SK-N-SH treated with all-trans-retinoic acid at 6 μM for 48 hours (cell line): ENCODE measurements around the gene SGTA.

ENCODE experiments used
- ATAC-seq: fragments of 200-7000 bp; cut with Tn5 transposase; 3 replicates; pipeline ENCODE4 v1.9.1; 2020; ENCODE audit warnings: mild to moderate bottlenecking, moderate library complexity
- ARNTL ChIP-seq: fragments of 450-650 bp; formaldehyde crosslinking; IDR thresholded peaks from 2 replicates; pipeline ENCODE4 v1.5.0; 2020; ENCODE audit warnings: low read depth, mild to moderate bottlenecking, moderate library complexity, borderline replicate concordance
- BACH2 ChIP-seq: fragments of 250-450 bp; sonication (Bioruptor Pico); IDR thresholded peaks from 2 replicates; pipeline ENCODE4 v1.9.0; 2021; ENCODE audit warnings: mild to moderate bottlenecking, borderline replicate concordance
- CSDC2 ChIP-seq: fragments of 250-450 bp; sonication (Bioruptor Pico); IDR thresholded peaks from 2 replicates; pipeline ENCODE4 v1.5.0; 2020; ENCODE audit warnings: mild to moderate bottlenecking, moderate library complexity
- ESRRG ChIP-seq: fragments of 250-450 bp; sonication (Bioruptor Pico); IDR thresholded peaks from 2 replicates; pipeline ENCODE4 v1.6.1; 2021; ENCODE audit warnings: mild to moderate bottlenecking
- GLIS3 ChIP-seq: fragments of 250-450 bp; sonication (Bioruptor Pico); IDR thresholded peaks from 2 replicates; pipeline ENCODE4 v1.5.0; 2020; ENCODE audit warnings: mild to moderate bottlenecking, moderate library complexity
- ISL1 ChIP-seq: fragments of 250-450 bp; sonication (Bioruptor Pico); IDR thresholded peaks from 2 replicates; pipeline ENCODE4 v2.1.2; 2022; ENCODE audit warnings: mild to moderate bottlenecking, moderate library complexity
- OSR1 ChIP-seq: fragments of 250-450 bp; sonication (Bioruptor Pico); IDR thresholded peaks from 2 replicates; pipeline ENCODE4 v1.8.0; 2022; ENCODE audit warnings: moderate library complexity, mild to moderate bottlenecking, inconsistent platforms
- PATZ1 ChIP-seq: fragments of 250-450 bp; sonication (Bioruptor Pico); IDR thresholded peaks from 2 replicates; pipeline ENCODE4 v1.8.0; 2020; ENCODE audit warnings: mild to moderate bottlenecking, moderate library complexity, borderline replicate concordance
- POU6F1 ChIP-seq: fragments of 250-450 bp; sonication (Bioruptor Pico); IDR thresholded peaks from 2 replicates; pipeline ENCODE4 v1.8.0; 2021; ENCODE audit warnings: low read depth, mild to moderate bottlenecking, moderate library complexity, borderline replicate concordance
- PPARA ChIP-seq: fragments of 250-450 bp; sonication (Bioruptor Pico); IDR thresholded peaks from 2 replicates; pipeline ENCODE4 v1.5.0; 2020; ENCODE audit warnings: mild to moderate bottlenecking, borderline replicate concordance
- RARB ChIP-seq: fragments of 250-450 bp; sonication (Bioruptor Pico); IDR thresholded peaks from 2 replicates; pipeline ENCODE4 v1.8.0; 2021; ENCODE audit warnings: mild to moderate bottlenecking, moderate library complexity
- SNAI2 ChIP-seq: fragments of 250-450 bp; sonication (Bioruptor Pico); IDR thresholded peaks from 2 replicates; pipeline ENCODE4 v1.5.0; 2020; ENCODE audit warnings: mild to moderate bottlenecking, moderate library complexity
- TCF4 ChIP-seq: fragments of 250-450 bp; sonication (Bioruptor Pico); IDR thresholded peaks from 2 replicates; pipeline ENCODE4 v1.8.0; 2021; ENCODE audit warnings: mild to moderate bottlenecking, moderate library complexity, borderline replicate concordance
- TOX ChIP-seq: fragments of 250-450 bp; sonication (Bioruptor Pico); IDR thresholded peaks from 2 replicates; pipeline ENCODE4 v1.8.0; 2021; ENCODE audit warnings: mild to moderate bottlenecking, moderate library complexity, borderline replicate concordance
- ZFP3 ChIP-seq: fragments of 250-450 bp; sonication (Bioruptor Pico); IDR thresholded peaks from 2 replicates; pipeline ENCODE4 v1.5.0; 2020; ENCODE audit warnings: mild to moderate bottlenecking, moderate library complexity
- ZFP30 ChIP-seq: fragments of 450-650 bp; formaldehyde crosslinking; IDR thresholded peaks from 2 replicates; pipeline ENCODE4 v1.5.0; 2022; ENCODE audit warnings: mild to moderate bottlenecking, moderate library complexity
- ZNF70 ChIP-seq: fragments of 450-650 bp; formaldehyde crosslinking; IDR thresholded peaks from 2 replicates; pipeline ENCODE4 v1.5.0; 2020; ENCODE audit warnings: mild to moderate bottlenecking, moderate library complexity
- ZNF8 ChIP-seq: fragments of 450-650 bp; formaldehyde crosslinking; IDR thresholded peaks from 2 replicates; pipeline ENCODE4 v1.5.0; 2020; ENCODE audit warnings: mild to moderate bottlenecking, moderate library complexity
- TF ChIP-seq, protein P1 (sequence below): fragments of 250-450 bp; sonication (Bioruptor Pico); IDR thresholded peaks from 2 replicates; pipeline ENCODE4 v1.5.0; 2020; ENCODE audit warnings: mild to moderate bottlenecking, moderate library complexity
- TF ChIP-seq, protein P2 (sequence below): fragments of 250-450 bp; sonication (Bioruptor Pico); IDR thresholded peaks from 2 replicates; pipeline ENCODE4 v1.5.1; 2021; ENCODE audit warnings: mild to moderate bottlenecking, moderate library complexity

Gene SGTA

DNA sequence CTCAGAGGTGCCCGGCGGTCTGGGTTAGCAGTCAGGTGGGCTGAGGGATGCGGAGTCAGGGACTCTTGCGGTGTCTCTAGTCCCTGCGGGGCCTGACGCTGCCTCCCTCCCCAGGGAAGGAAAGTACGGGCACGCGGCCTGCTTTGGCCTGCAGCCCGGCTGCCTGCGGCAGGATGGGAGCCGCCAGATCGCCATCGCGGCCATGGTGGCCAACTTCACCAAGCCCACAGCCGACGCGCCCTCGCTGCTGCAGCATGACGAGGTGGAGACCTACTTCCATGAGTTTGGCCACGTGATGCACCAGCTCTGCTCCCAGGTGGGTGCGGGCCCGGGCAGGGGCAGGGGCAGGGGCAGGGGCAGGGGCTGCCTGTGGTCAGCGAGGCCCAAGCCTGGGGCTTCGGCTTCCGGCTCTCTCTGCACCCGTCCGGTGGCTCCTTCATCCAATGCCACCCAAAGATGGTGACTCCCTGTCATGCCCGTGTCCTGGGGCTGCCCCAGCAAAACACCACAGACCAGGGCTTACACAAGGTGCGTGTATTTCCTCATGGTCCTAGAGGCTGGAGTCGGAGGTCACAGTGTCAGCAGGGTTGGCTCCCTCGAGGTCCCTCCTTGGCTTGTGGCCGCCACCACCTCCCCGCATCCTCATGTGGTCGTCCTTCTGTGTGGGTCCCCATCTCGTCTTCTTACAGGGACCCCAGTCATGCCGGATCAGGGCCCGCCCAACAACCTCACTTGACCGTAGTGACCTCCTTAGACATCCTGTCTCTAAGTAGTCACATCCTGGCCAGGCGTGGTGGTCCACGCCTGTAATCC, 25.3 kb upstream of the SGTA start:
- ATAC-seq = no peak

GRCh38 chr19:2807379-2808128, 24.5 kb upstream of the SGTA start:
- no peak for TF ChIP-seq OSR1 (CRISPR knock-in tag)
- no peak for ATAC-seq

More for the DNA sequence above, 25.3 kb upstream of the SGTA start:
- TF ChIP-seq GLIS3 (CRISPR knock-in tag) = no peak
- no peak for TF ChIP-seq CSDC2 (CRISPR knock-in tag)
- no peak for TF ChIP-seq ARNTL (CRISPR knock-in tag)
- TF ChIP-seq ZNF8 (CRISPR knock-in tag) = no peak
- TF ChIP-seq POU6F1 (CRISPR knock-in tag) = no peak
- TF ChIP-seq OSR1 (CRISPR knock-in tag) = no peak
- no peak for TF ChIP-seq ZFP3 (CRISPR knock-in tag)
- TF ChIP-seq ZFP30 = no peak
- no peak for TF ChIP-seq RARB (CRISPR knock-in tag)
- no peak for TF ChIP-seq ISL1
- TF ChIP-seq ZNF70 (CRISPR knock-in tag) = no peak
- TF ChIP-seq TOX = no peak
- TF ChIP-seq BACH2 = no peak
- no peak for TF ChIP-seq ESRRG (CRISPR knock-in tag)
- TF ChIP-seq, protein P1, sequence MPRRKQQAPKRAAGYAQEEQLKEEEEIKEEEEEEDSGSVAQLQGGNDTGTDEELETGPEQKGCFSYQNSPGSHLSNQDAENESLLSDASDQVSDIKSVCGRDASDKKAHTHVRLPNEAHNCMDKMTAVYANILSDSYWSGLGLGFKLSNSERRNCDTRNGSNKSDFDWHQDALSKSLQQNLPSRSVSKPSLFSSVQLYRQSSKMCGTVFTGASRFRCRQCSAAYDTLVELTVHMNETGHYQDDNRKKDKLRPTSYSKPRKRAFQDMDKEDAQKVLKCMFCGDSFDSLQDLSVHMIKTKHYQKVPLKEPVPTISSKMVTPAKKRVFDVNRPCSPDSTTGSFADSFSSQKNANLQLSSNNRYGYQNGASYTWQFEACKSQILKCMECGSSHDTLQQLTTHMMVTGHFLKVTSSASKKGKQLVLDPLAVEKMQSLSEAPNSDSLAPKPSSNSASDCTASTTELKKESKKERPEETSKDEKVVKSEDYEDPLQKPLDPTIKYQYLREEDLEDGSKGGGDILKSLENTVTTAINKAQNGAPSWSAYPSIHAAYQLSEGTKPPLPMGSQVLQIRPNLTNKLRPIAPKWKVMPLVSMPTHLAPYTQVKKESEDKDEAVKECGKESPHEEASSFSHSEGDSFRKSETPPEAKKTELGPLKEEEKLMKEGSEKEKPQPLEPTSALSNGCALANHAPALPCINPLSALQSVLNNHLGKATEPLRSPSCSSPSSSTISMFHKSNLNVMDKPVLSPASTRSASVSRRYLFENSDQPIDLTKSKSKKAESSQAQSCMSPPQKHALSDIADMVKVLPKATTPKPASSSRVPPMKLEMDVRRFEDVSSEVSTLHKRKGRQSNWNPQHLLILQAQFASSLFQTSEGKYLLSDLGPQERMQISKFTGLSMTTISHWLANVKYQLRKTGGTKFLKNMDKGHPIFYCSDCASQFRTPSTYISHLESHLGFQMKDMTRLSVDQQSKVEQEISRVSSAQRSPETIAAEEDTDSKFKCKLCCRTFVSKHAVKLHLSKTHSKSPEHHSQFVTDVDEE (CRISPR knock-in tag) = no peak
- TF ChIP-seq PPARA (CRISPR knock-in tag) = no peak
- TF ChIP-seq, protein P2, sequence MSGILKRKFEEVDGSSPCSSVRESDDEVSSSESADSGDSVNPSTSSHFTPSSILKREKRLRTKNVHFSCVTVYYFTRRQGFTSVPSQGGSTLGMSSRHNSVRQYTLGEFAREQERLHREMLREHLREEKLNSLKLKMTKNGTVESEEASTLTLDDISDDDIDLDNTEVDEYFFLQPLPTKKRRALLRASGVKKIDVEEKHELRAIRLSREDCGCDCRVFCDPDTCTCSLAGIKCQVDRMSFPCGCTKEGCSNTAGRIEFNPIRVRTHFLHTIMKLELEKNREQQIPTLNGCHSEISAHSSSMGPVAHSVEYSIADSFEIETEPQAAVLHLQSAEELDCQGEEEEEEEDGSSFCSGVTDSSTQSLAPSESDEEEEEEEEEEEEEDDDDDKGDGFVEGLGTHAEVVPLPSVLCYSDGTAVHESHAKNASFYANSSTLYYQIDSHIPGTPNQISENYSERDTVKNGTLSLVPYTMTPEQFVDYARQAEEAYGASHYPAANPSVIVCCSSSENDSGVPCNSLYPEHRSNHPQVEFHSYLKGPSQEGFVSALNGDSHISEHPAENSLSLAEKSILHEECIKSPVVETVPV (CRISPR knock-in tag) = no peak
- TF ChIP-seq, all 23 proteins: peak for 0

DNA sequence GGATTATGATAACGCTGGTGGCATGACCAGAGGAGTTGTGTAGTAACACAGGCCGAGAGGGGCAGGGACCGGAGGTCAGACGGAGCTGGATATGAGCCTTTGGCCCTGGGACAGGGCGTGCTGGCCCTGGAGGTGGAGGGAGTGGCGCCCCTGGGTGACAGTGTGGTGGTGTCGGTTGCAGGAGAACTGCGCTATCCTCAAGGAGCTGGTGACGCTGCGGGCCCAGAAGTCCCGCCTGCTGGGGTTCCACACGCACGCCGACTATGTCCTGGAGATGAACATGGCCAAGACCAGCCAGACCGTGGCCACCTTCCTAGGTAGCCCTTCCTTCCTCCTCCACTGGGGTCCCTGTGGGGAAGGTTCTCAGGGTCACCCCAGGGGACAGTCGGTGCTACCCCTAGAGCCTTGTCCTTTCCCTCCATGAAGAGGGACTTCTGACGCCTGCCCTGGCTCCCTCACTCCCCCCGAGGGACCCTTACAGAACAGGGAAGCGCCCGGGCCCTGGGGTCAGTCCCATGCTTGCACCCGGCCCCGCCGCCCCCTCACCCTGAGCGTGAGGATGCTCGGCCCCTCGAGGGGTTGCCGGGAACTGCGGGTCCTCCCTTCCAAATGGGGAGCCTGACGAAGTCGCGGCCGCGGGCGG, 23.8 kb upstream of the SGTA start:
- ATAC-seq = no peak
- TF ChIP-seq SNAI2 (no peak), PATZ1 (no peak), ZFP3 (CRISPR knock-in tag) (no peak), GLIS3 (CRISPR knock-in tag) (no peak), ZNF8 (CRISPR knock-in tag) (no peak), TCF4 (CRISPR knock-in tag) (no peak), POU6F1 (CRISPR knock-in tag) (no peak), PPARA (CRISPR knock-in tag) (no peak), OSR1 (CRISPR knock-in tag) (no peak)
- TF ChIP-seq, protein P2 (CRISPR knock-in tag) = no peak
